Neural progenitor cell (in vitro differentiated cells): ENCODE data around the gene CA10. TPM values are rescaled to one million over a fixed set of nuclear protein-coding genes. Genes with fewer than 3 reads are reported as not detected.

Source experiments
- DNase-seq: peaks from one replicate; pipeline ENCODE4 v3.0.0-alpha.2; 2016; ENCODE audit warnings: low spot score
- H2AFZ ChIP-seq: fragments of 200-600 bp; sonication (generic); replicated peaks from 2 replicates; pipeline ENCODE4 v1.6.1; 2016; ENCODE audit warnings: antibody characterized with exemption
- H3F3A ChIP-seq: fragments of 200-600 bp; sonication (generic); 2 replicates; pipeline ENCODE4 v1.6.1; 2016; ENCODE audit warnings: antibody characterized with exemption, low read depth
- H3K27ac ChIP-seq: fragments of 200-600 bp; sonication (generic); 2 replicates; pipeline ENCODE4 v1.5.1; 2016; ENCODE audit warnings: mild to moderate bottlenecking
- H3K27me3 ChIP-seq: fragments of 200-600 bp; sonication (generic); 2 replicates; pipeline ENCODE4 v1.6.1; 2016; ENCODE audit warnings: mild to moderate bottlenecking, moderate library complexity
- H3K36me3 ChIP-seq: fragments of 200-600 bp; sonication (generic); 2 replicates; pipeline ENCODE4 v1.5.1; 2016
- H3K4me1 ChIP-seq: fragments of 200-600 bp; sonication (generic); 2 replicates; pipeline ENCODE4 v1.6.1; 2016; ENCODE audit warnings: mixed run types
- H3K4me2 ChIP-seq: fragments of 200-600 bp; sonication (generic); 2 replicates; pipeline ENCODE4 v1.6.1; 2016
- H3K4me3 ChIP-seq: fragments of 200-600 bp; sonication (generic); 2 replicates; pipeline ENCODE4 v1.5.1; 2016
- H3K79me2 ChIP-seq: fragments of 200-600 bp; sonication (generic); 2 replicates; pipeline ENCODE4 v1.6.1; 2016; ENCODE audit warnings: low read depth
- H3K9ac ChIP-seq: fragments of 200-600 bp; sonication (generic); 2 replicates; pipeline ENCODE4 v1.6.1; 2016
- H3K9me3 ChIP-seq: fragments of 200-600 bp; sonication (generic); 2 replicates; pipeline ENCODE4 v1.5.1; 2016; ENCODE audit warnings: low read depth
- H4K20me1 ChIP-seq: fragments of 200-600 bp; sonication (generic); 2 replicates; pipeline ENCODE4 v1.6.1; 2016; ENCODE audit warnings: low read depth
- H3K27ac Mint-ChIP-seq: 3 replicates; pipeline ENCODE4 v1.8.0; 2021; ENCODE audit warnings: mixed read lengths
- H3K27me3 Mint-ChIP-seq: 2 replicates; pipeline ENCODE4 v1.8.0; 2022; ENCODE audit warnings: low read depth, mild to moderate bottlenecking, inconsistent platforms, moderate library complexity, mixed read lengths; ENCODE audit not compliant: insufficient read depth
- H3K36me3 Mint-ChIP-seq: 3 replicates; pipeline ENCODE4 v1.8.0; 2021; ENCODE audit warnings: mixed read lengths
- H3K4me1 Mint-ChIP-seq: 3 replicates; pipeline ENCODE4 v1.8.0; 2021; ENCODE audit warnings: mixed read lengths
- H3K4me3 Mint-ChIP-seq: 3 replicates; pipeline ENCODE4 v1.8.0; 2021; ENCODE audit warnings: mild to moderate bottlenecking, moderate library complexity, mixed read lengths
- H3K9me3 Mint-ChIP-seq: 3 replicates; pipeline ENCODE4 v1.8.0; 2020; ENCODE audit warnings: mixed read lengths
- EZH2 ChIP-seq: fragments of 200-600 bp; sonication (generic); IDR thresholded peaks from 2 replicates; pipeline ENCODE4 v1.6.1; 2017; ENCODE audit warnings: antibody characterized with exemption, mild to moderate bottlenecking, moderate library complexity
- EZH2phosphoT487 ChIP-seq: fragments of 200-600 bp; sonication (generic); IDR thresholded peaks from 2 replicates; pipeline ENCODE4 v1.6.1; 2017; ENCODE audit warnings: antibody characterized with exemption
- total RNA-seq: library from RNA; depleted of rRNA; stranded (reverse); fragments of >200 nt; gene quantifications from 2 replicates; pipeline ENCODE4 v1.2.3, GENCODE V29; 2015; ENCODE audit warnings: low replicate concordance
- TF ChIP-seq, protein P1 (sequence below): fragments of 200-600 bp; sonication (generic); IDR thresholded peaks from 2 replicates; pipeline ENCODE4 v1.5.1; 2017; ENCODE audit warnings: antibody characterized with exemption, mild to moderate bottlenecking

Gene CA10
- total RNA-seq, 1 donor from 2014 or later: 0.65 TPM

DNA sequence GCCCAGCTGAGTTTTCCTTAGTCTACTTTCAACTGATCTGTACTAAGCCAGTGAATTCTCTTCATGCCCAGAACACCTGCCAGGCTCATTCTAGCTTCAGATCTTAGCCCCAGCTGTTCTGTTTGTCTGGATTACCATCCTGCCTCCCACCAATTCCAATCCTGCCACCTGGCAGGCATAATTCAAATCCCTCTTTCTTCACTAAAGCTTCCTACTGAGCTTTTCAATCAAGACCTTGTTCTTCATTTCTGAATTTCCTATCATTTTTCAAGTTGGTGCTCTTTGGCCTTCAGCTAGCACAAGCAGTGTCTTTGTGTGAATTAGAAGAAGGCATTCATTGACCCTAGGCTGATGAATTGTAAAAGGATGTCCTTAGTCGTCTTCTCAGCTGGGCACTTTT is 540.5 kb downstream of the CA10 start:
- peak; percentile 51 for DNase-seq
- Histone ChIP-seq H3K4me1 (peaks cover 12% of the 10 kb centered on the region), H3K4me3 (no peak overlapping the region), H3K9ac (no peak overlapping the region), H3F3A (peaks cover 14% of the 10 kb centered on the region), H3K27ac (peak overlapping the region; percentile 33), H3K4me2 (peak overlapping the region; percentile 9), H4K20me1 (no peaks in the 10 kb centered on the region), H3K27me3 (no peaks in the 10 kb centered on the region), H3K9me3 (no peaks in the 10 kb centered on the region), H2AFZ (no peak overlapping the region), H3K36me3 (no peaks in the 10 kb centered on the region), H3K79me2 (no peaks in the 10 kb centered on the region)
- H3K27ac Mint-ChIP-seq: peak overlapping the region; percentile 81
- TF ChIP-seq, protein P1, sequence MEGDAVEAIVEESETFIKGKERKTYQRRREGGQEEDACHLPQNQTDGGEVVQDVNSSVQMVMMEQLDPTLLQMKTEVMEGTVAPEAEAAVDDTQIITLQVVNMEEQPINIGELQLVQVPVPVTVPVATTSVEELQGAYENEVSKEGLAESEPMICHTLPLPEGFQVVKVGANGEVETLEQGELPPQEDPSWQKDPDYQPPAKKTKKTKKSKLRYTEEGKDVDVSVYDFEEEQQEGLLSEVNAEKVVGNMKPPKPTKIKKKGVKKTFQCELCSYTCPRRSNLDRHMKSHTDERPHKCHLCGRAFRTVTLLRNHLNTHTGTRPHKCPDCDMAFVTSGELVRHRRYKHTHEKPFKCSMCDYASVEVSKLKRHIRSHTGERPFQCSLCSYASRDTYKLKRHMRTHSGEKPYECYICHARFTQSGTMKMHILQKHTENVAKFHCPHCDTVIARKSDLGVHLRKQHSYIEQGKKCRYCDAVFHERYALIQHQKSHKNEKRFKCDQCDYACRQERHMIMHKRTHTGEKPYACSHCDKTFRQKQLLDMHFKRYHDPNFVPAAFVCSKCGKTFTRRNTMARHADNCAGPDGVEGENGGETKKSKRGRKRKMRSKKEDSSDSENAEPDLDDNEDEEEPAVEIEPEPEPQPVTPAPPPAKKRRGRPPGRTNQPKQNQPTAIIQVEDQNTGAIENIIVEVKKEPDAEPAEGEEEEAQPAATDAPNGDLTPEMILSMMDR: no peak
- no peak for TF ChIP-seq EZH2
- TF ChIP-seq EZH2phosphoT487: no peak
- no peak overlapping the region for H3K4me3 Mint-ChIP-seq
- H3K4me1 Mint-ChIP-seq: peaks cover 27% of the 10 kb centered on the region
- peaks cover 3% of the 10 kb centered on the region for H3K36me3 Mint-ChIP-seq
- peaks cover 19% of the 10 kb centered on the region for H3K9me3 Mint-ChIP-seq
- H3K27me3 Mint-ChIP-seq: peaks cover 8% of the 10 kb centered on the region

DNA sequence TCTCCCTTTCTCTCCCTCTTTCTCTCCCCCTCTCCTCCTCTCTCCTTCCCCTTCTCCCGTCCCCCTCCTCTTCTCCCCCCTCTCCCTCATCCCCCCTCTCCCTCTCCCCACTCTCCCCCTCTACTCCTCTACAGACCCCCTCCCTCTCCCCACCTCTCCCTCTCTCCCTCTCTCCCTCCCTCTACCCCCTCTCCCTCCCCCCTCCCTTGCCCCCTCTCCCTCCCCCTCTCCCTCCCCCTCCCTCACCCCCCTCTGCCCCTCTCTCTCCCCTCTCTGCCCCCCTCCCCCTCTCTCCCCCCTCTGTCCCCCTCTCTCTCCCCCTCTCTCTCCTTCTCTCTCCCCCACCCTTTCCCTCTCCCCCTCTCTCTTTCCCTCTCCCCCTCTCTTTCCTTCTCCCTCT is 545.3 kb downstream of the CA10 start:
- Mint-ChIP-seq H3K9me3 (peaks cover 11% of the 10 kb centered on the region), H3K36me3 (no peaks in the 10 kb centered on the region), H3K27me3 (peaks cover 8% of the 10 kb centered on the region), H3K4me3 (no peak overlapping the region), H3K4me1 (peaks cover 65% of the 10 kb centered on the region), H3K27ac (no peak overlapping the region)
- Histone ChIP-seq H3K4me2 (no peak overlapping the region), H3K27me3 (no peaks in the 10 kb centered on the region), H3K4me1 (peaks cover 21% of the 10 kb centered on the region), H2AFZ (no peak overlapping the region), H3F3A (peaks cover 16% of the 10 kb centered on the region), H3K9me3 (no peaks in the 10 kb centered on the region), H3K27ac (no peak overlapping the region), H3K36me3 (no peaks in the 10 kb centered on the region), H3K9ac (no peak overlapping the region), H4K20me1 (no peaks in the 10 kb centered on the region), H3K4me3 (no peak overlapping the region), H3K79me2 (no peaks in the 10 kb centered on the region)
- TF ChIP-seq, protein P1: no peak
- TF ChIP-seq EZH2 (no peak), EZH2phosphoT487 (no peak)
- DNase-seq: no peak

DNA sequence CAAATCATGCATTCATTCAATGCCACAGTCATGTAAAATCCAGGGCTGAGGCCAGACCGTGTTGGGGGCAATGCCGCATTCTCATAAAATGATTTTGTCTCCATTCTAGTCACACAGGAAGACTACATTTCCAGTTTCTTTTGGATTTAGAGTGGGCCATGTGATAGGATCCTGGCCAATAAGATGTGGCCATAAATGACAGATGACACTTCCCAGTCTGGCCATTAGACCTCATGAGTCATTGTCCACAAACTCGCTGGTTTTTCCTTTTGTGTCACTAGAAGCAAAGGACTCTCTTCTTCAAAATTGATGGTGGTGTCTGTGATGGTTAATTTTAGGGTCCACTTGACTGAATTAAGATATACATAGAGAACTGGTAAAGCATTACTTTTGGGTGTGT is 545.8 kb downstream of the CA10 start:
- Mint-ChIP-seq H3K4me3 (no peak overlapping the region), H3K36me3 (no peaks in the 10 kb centered on the region), H3K27ac (peak overlapping the region; percentile 44), H3K9me3 (peaks cover 11% of the 10 kb centered on the region), H3K4me1 (peaks cover 66% of the 10 kb centered on the region), H3K27me3 (peaks cover 8% of the 10 kb centered on the region)
- Histone ChIP-seq H3K79me2 (no peaks in the 10 kb centered on the region), H3K27me3 (no peaks in the 10 kb centered on the region), H4K20me1 (no peaks in the 10 kb centered on the region), H3K9me3 (no peaks in the 10 kb centered on the region), H3K36me3 (no peaks in the 10 kb centered on the region), H3F3A (peaks cover 16% of the 10 kb centered on the region), H3K27ac (no peak overlapping the region), H2AFZ (no peak overlapping the region), H3K4me2 (no peak overlapping the region), H3K4me3 (no peak overlapping the region), H3K9ac (no peak overlapping the region), H3K4me1 (peaks cover 22% of the 10 kb centered on the region)
- TF ChIP-seq EZH2phosphoT487: no peak
- TF ChIP-seq EZH2: no peak
- TF ChIP-seq, protein P1: no peak
- no peak for DNase-seq
